K562 (cell line): ENCODE data around the gene RUNX3. TPM values are rescaled to one million over a fixed set of nuclear protein-coding genes. Genes with fewer than 3 reads are reported as not detected.
A peak's percentile ranks its signal among the peaks of the same experiment; 100 is the strongest.

Experiments
- ATAC-seq: fragments of 200-7000 bp; cut with Tn5 transposase; 3 replicates; pipeline ENCODE4 v1.9.1; 2020; ENCODE audit warnings: moderate library complexity
- BruUV-seq: library from RNA; stranded (reverse); fragments of 400-500 nt; replicated peaks from 2 replicates; lab custom pipeline; 2021; lab: Mats Ljungman, UMichigan
- CTCF ChIA-PET: fragments of 300-600 bp; formaldehyde crosslinking; extraction: SDS; loops from one replicate; lab custom pipeline; 2021; ENCODE audit warnings: low intra/inter-chr PET ratio; lab: Yijun Ruan, JAX
- POLR2A ChIA-PET: fragments of 300-600, 350-650 bp; sonication (Branson Sonifier 250); formaldehyde crosslinking; extraction: SDS; loops from one replicate; lab custom pipeline; 2021; ENCODE audit warnings: antibody characterized with exemption, inconsistent platforms; lab: Yijun Ruan, JAX
- DNase-seq, 4 experiments: peaks; one replicate each; pipeline versions ENCODE4 v3.0.0 to v3.0.0-alpha.2; 2011 to 2018; ENCODE audit warnings: low spot score in 3 of 4, mixed read lengths in 3 of 4; ENCODE audit errors: extremely low read depth in 1 of 4
- FAIRE-seq: peaks from 2 replicates; lab custom pipeline; 2011; peaks lifted over from hg19 to GRCh38; lab: Jason Lieb, UNC
- H2AFZ ChIP-seq: 2 replicates; pipeline ENCODE4 v1.6.0; 2011; ENCODE audit warnings: low read depth, low read length, control low read depth, inconsistent platforms
- H3K27ac ChIP-seq: fragments of 200-600 bp; 3 replicates; pipeline ENCODE4 v1.8.0; 2011; ENCODE audit warnings: low read depth, mild to moderate bottlenecking, control low read depth, inconsistent platforms, low read length, moderate library complexity, mixed read lengths; ENCODE audit errors: extremely low read depth
- H3K27me3 ChIP-seq, 2 experiments: fragments of 300-600 bp in 1 of 2; 2 replicates in 1 of 2; 3 replicates in 1 of 2; pipeline versions ENCODE4 v1.6.0 to v1.8.0; 2011; ENCODE audit warnings: inconsistent platforms in 2 of 2, low read length in 2 of 2, mild to moderate bottlenecking in 1 of 2, mixed read lengths in 1 of 2, moderate library complexity in 1 of 2; ENCODE audit not compliant: control insufficient read depth in 2 of 2, insufficient read depth in 2 of 2
- H3K36me3 ChIP-seq: fragments of 300-600 bp; 3 replicates; pipeline ENCODE4 v1.8.0; 2011; ENCODE audit warnings: mild to moderate bottlenecking, low read length, inconsistent platforms; ENCODE audit not compliant: control insufficient read depth, insufficient read depth
- H3K4me1 ChIP-seq, 2 experiments: fragments of 200-600 bp in 1 of 2; replicated peaks in 1 of 2; 2 replicates in 1 of 2; 3 replicates in 1 of 2; pipeline versions ENCODE4 v1.5.1 to v1.8.0; 2011; ENCODE audit warnings: inconsistent platforms in 2 of 2, low read length in 2 of 2, mild to moderate bottlenecking in 1 of 2, mixed read lengths in 1 of 2, moderate library complexity in 1 of 2; ENCODE audit not compliant: control insufficient read depth in 2 of 2, insufficient read depth in 2 of 2
- H3K4me2 ChIP-seq: 2 replicates; pipeline ENCODE4 v1.6.1; 2011; ENCODE audit warnings: low read length, control low read depth, inconsistent platforms, mixed read lengths; ENCODE audit not compliant: insufficient read depth
- H3K4me3 ChIP-seq: fragments of 200-600 bp; sonication (generic), shearing (Covaris generic); 2 replicates; pipeline ENCODE4 v1.5.1; 2016; ENCODE audit warnings: control low read depth, inconsistent platforms
- H3K79me2 ChIP-seq: fragments of 200-600 bp; 3 replicates; pipeline ENCODE4 v1.8.0; 2011; ENCODE audit warnings: low read length, inconsistent platforms; ENCODE audit not compliant: control insufficient read depth, insufficient read depth
- H3K9ac ChIP-seq, 2 experiments: 2 replicates each; pipeline versions ENCODE4 v1.6.0 to v1.6.1; 2011; ENCODE audit warnings: low read depth in 2 of 2, low read length in 2 of 2, control low read depth in 1 of 2, inconsistent platforms in 1 of 2, mild to moderate bottlenecking in 1 of 2, mixed read lengths in 1 of 2; ENCODE audit not compliant: insufficient read depth in 1 of 2
- H3K9me1 ChIP-seq: one replicate; pipeline ENCODE4 v1.6.0; 2011; ENCODE audit warnings: inconsistent platforms, mild to moderate bottlenecking, low read length, moderate library complexity; ENCODE audit not compliant: control insufficient read depth, insufficient read depth
- H3K9me3 ChIP-seq: replicated peaks from 2 replicates; pipeline ENCODE4 v1.5.1; 2011; ENCODE audit warnings: low read depth, low read length, inconsistent platforms; ENCODE audit not compliant: control insufficient read depth, insufficient read depth
- H4K20me1 ChIP-seq: replicated peaks from 2 replicates; pipeline ENCODE4 v1.6.1; 2011; ENCODE audit warnings: low read length, inconsistent platforms, mixed read lengths; ENCODE audit not compliant: control insufficient read depth, insufficient read depth
- ASH1L ChIP-seq: fragments of 450-650 bp; IDR thresholded peaks from 2 replicates; pipeline ENCODE4 v1.6.1; 2018; ENCODE audit warnings: borderline replicate concordance, mild to moderate bottlenecking, low read depth; ENCODE audit not compliant: partially characterized antibody
- RBM25 ChIP-seq: fragments of 200-400 bp; formaldehyde crosslinking; IDR thresholded peaks from 2 replicates; pipeline ENCODE4 v1.6.1; 2018; ENCODE audit warnings: low read length, low read depth, moderate library complexity; ENCODE audit not compliant: severe bottlenecking
- RERE ChIP-seq: sonication (generic); formaldehyde crosslinking; IDR thresholded peaks from 2 replicates; pipeline ENCODE4 v1.8.0; 2023; ENCODE audit warnings: missing genetic modification reagents, mild to moderate bottlenecking, borderline replicate concordance
- WGBS: fragments of 100-300 bp; shearing (Covaris generic); methylation state at CpG from one replicate; pipeline ENCODE4 v1.1.6; 2016; ENCODE audit warnings: low coverage, mixed read lengths; ENCODE audit not compliant: insufficient coverage; ENCODE audit errors: missing lambda C conversion rate; 5-methylcytosine and 5-hydroxymethylcytosine counted together
- in situ Hi-C: fragments of 300-500 bp; cut with MboI; formaldehyde crosslinking; loops from 4 replicates; pipeline ENCODE4 v1.15.0; 2018; ENCODE audit warnings: inconsistent platforms, mixed read lengths
- intact Hi-C: fragments of 100-400 bp; cut with micrococcal nuclease; formaldehyde crosslinking; loops from 2 replicates; pipeline ENCODE4 v1.14.2; 2022
- polyA plus RNA-seq, 8 experiments: library from polyadenylated mRNA; depleted of rRNA in 4 of 8; stranded (reverse) in 5 of 8; unstranded in 3 of 8; fragments of >200 nt; fragmentation: Nextera tagmentation in 2 of 8; fragmentation: Illumina TruSeq in 1 of 8; extraction: Ambion mirVana in 2 of 8; extraction: Trizol in 1 of 8; gene quantifications; 2 replicates each; pipeline versions ENCODE4 v1.2.1 to v1.2.3, GENCODE V29; 2011 to 2014; ENCODE audit warnings: inconsistent platforms in 1 of 8, missing spikeins in 1 of 8
- total RNA-seq, 7 experiments: library from RNA; depleted of rRNA in 6 of 7; stranded (reverse); fragments of >200 nt in 6 of 7; fragmentation: Illumina TruSeq in 2 of 7; extraction: Trizol in 2 of 7; gene quantifications; 2 replicates each; pipeline versions ENCODE4 v1.2.1 to v1.2.3, GENCODE V29; 2011 to 2021; ENCODE audit warnings: low replicate concordance in 1 of 7

The RUNX3 gene
- total and polyA plus RNA-seq, 9 of the 15 experiments (the other 6 are each of a cell fraction or from before 2014, with no cell fraction given): 0.01 to 0.64 (median 0.09) TPM

GRCh38 chr1:24973315-24973714, 43.2 kb upstream of the RUNX3 start (continued):
- no peak for TF ChIP-seq RERE (CRISPR knock-in tag)
- TF ChIP-seq, all 486 proteins: peak for 2

- 3% methylated on average over 6 of the region's 6 CpGs for WGBS
- CTCF ChIA-PET: no interaction called here
Measured at GRCh38 chr1:24972915-24973242, 42.8 kb upstream of the RUNX3 start.

More at GRCh38 chr1:24972915-24973242, 42.8 kb upstream of the RUNX3 start:
- no peak for ATAC-seq
- TF ChIP-seq RBM25 (peak; percentile 16), ASH1L (no peak)
- TF ChIP-seq, all 486 proteins: peak for 1
- no peak overlapping the region for H3K4me3 ChIP-seq
- H2AFZ ChIP-seq: no peak overlapping the region
- H3K27ac ChIP-seq: no peak overlapping the region
- intact Hi-C loops (no loop called here), in situ Hi-C loops (no loop called here)
- no peak overlapping the region for H3K9ac ChIP-seq
- no peaks in the 10 kb centered on the region for H3K79me2 ChIP-seq
- POLR2A ChIA-PET: interaction anchor here (1.6 kb wide), 1 partner anchor 10 kb away, joined by 8 read pairs; no protein-coding TSS in a partner anchor
- FAIRE-seq (no peak), DNase-seq (no peak)
- no peaks in the 10 kb centered on the region for H3K36me3 ChIP-seq
- peaks cover 9% of the 10 kb centered on the region for H3K9me3 ChIP-seq
- H3K9me1 ChIP-seq: no peaks in the 10 kb centered on the region
- H3K4me1 ChIP-seq: peaks cover 4 to 9% of the 10 kb centered on the region in 2 experiments; a peak in 3 of 5 replicates
- H4K20me1 ChIP-seq: no peaks in the 10 kb centered on the region; the same call in 1 of the 2 replicates
- BruUV-seq: no TSS peak
- peaks cover 11 to 45% of the 10 kb centered on the region in 2 experiments; a peak in 4 of 5 replicates for H3K27me3 ChIP-seq
- H3K4me2 ChIP-seq: no peak overlapping the region
